ENCODE results near the gene IFNAR1.

IFNAR1 gene

DNA sequence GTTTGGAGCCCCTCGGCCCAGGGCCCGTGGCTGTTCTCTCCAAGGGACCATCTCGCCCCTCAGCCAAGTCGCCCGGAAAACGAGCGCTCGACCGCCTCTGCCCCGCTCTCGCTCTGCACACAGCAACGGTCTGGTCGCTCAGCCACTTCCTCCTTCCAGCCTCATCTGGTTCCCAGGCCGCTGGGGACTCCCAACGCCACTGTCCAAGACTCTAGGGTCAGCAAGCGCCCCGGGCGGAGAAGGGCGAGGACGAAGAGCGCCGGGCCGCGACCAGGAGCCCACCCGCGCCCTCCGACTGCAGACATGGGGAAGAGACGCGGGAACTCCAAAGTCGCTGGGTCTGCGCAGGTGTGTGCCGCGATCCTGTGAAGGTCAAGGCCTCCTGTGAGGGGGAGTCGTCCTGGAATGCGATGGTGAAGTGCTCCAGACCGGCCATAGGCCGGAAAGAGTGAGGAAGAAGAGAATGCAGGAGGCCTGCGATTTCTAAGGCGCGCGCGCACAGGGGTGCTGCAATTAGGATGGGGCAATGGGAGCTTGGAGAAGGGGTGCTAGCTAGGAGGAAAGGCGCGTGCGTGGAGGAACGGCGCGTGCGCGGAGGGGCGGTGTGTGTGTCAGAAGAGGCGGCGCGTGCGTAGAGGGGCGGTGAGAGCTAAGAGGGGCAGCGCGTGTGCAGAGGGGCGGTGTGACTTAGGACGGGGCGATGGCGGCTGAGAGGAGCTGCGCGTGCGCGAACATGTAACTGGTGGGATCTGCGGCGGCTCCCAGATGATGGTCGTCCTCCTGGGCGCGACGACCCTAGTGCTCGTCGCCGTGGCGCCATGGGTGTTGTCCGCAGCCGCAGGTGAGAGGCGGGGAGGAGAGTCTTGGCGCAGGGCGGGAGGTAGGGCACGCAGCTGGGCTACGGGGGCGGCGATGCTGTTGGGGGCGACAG lies at the start of gene IFNAR1:
Gene IFNAR1 (plus strand): TSS at position 680 of the 931 bp plus-strand sequence. CDS start 86 bp downstream, at position 766.
- peak; percentile 98 for DNase-seq

GRCh38 chr21:33278721-33279120 lies 46.0 kb upstream of the IFNAR1 start:
- no peak for DNase-seq

GRCh38 chr21:33279330-33279820 lies 45.4 kb upstream of the IFNAR1 start:
- DNase-seq, result no peak

DNA sequence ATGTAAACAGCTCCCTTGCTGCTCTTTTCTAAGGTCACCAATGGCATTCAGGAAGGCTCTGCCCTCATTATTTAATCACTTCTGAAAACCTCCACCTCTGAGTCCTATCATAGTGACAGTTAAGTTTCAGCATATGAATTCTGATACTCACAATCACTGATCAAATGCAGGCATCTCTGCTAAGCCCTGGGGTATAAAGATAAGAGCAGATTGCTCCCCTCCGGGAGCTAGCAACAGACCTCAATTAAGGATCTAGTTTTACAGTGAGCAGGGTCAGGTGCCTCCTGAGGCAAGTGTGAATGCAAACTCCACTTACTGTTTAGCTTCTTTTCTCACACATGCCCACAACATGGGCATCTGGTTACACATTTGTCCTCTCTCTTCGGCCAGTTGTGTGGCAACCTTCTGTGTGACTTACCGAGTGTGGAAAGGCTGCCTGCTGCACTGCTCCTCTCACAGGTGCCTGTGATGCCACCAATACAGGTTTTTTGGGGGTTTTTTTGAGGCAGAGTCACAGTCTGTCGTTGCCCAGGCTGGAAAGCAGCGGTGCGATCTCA lies 43.6 kb upstream of the IFNAR1 start:
- no peak for DNase-seq

GRCh38 chr21:33283203-33283602 lies 41.6 kb upstream of the IFNAR1 start:
- DNase-seq, result no peak

GRCh38 chr21:33286076-33286475 lies 38.7 kb upstream of the IFNAR1 start:
- DNase-seq, result no peak

GRCh38 chr21:33286600-33287456 lies 37.9 kb upstream of the IFNAR1 start:
- no peak for DNase-seq

DNA sequence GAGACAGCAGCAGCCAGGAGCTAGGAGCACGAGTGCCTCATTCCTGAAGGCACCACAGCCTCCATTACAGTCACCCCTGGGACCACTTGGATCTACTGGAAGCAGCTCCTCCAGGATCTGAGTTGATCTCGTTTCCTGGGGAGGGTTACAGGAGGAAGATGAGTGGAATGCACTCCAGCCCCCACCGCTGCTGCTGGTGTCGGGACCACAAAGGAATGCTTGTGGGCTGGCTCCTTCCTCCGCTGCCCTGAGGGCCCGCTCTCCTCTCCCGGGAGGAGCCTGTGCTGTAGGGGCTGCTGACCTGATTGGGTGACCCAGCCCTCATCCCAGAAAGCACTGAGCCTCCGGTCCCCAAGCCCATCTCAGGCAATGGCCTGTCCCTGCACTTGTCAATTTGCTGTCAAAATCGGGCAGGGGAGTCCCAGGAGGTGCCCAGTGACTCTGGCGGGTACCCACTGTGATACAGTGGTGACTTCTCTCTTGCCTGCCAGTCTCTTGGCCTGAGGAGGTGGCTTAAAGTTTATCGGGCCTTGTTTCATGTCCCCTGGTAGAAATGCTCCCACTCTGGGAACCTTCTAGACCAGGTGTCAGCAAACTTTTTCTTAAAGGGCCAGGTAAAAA lies 35.5 kb upstream of the IFNAR1 start:
- DNase-seq, result no peak

DNA sequence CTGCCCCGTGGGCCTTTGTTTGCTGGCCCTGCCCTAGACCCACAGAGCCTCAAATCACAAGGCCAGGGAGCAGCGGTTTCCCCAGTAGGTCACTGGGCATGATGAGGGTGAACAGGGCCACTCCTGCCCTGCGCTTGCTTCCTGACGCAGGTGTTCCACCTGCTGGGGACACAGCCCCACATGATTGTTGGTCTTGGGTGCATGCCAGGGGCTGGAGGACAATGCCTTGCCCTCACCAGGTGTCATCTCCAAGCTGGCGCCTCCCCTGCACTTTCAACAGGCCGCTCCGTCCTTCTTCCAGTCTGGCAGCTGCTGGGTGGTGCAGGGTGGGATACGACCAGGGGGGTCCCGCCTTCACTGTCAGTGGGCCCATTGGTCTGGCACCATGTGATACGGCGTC lies 34.3 kb upstream of the IFNAR1 start:
- no peak for DNase-seq

GRCh38 chr21:33291686-33292085 lies 33.1 kb upstream of the IFNAR1 start:
- DNase-seq, result no peak

DNA sequence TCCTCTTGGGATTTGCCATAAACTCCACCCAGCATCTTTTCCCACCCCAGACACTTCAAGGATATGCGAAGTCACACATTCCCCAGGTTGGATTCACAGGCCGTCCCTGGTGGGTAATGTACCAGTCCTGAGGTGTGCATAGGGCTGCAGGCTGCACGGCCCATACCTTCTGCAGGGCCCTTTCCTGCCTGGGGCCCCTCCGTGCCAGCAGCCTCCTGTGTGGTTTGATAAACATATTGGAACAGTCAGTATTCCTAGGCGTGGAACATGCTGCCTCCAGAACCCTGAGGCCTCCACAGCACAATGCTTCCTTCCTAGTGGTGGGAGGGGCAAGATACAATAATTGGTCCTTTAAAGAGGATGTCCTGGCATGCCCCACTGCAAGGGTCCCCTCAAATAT lies 32.0 kb upstream of the IFNAR1 start:
- no peak for DNase-seq

DNA sequence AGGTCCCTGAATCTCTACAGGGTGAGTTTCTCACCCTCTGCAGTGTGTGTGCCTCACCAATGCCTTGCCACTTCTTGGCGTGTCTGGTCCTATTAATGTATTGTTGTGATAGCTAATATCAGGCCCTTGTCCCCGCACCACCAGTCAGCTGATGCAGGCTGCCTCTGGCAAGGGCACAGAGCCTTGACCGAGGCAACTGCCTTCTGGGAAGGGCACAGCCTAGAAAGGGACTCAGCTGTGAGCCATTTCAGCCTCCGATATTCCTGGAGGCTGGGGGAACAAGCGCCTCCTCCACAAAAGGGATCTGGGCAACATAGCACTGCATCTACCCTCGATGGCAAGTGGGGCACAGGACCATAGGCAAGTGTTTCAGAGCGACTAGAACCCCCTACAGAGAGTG lies 31.6 kb upstream of the IFNAR1 start:
- DNase-seq, result no peak

DNA sequence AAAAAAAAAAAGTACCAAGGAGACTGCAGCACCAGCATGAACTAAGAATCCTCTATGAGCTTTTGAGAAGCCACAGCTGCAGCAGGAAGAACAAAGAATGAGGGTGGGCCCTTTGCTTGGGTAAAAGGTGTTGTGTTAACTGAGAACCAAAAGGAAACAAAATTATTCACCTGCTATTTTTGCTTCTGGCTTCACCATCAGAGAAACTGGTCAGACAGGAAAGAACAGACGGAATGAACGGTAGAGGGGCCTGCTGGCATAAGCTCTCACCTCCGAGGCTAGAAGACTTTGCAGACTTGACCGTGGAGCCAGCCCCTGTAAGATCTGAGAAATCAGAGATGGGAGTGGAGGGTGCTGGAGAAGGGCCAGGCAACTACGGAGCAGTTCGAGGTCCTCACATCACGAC lies 31.0 kb upstream of the IFNAR1 start:
- DNase-seq, result no peak

DNA sequence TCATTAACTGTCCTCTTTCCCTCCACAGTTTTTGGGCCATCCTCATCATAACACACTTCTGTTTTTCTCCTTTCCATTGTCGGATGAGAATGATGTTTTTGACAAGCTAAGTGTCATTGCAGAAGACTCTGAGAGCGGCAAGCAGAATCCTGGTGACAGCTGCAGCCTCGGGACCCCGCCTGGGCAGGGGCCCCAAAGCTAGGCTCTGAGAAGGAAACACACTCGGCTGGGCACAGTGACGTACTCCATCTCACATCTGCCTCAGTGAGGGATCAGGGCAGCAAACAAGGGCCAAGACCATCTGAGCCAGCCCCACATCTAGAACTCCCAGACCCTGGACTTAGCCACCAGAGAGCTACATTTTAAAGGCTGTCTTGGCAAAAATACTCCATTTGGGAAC lies 28.6 kb upstream of the IFNAR1 start:
- no peak for DNase-seq

DNA sequence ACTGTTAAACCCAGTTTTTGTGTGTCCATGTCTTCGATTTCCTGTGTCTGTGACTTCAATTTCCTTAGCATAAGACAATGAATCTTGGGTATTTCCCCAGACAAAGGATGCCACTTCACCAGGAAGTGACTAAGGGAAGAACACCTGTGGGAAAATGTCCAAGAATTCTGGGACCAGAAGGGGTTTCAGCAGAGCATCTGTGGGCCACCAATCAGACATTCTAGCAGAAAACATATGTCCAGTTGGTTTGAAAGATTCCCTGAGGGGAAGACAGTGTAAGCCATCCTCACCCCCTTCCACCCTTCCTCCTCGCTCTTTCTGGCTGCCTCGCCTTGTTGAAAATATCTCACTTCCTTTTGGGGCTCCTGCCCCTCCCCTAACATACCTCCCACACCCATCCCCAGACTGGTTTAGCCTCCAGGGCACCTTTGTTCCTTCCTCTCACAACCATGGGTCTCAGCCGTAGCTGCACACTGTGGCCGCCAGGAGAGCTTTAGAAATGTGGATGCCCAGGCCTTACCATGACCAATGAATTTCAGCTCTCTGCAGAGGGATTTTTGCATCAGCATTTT lies 25.5 kb upstream of the IFNAR1 start:
- peak; percentile 19 for DNase-seq

GRCh38 chr21:33300701-33301631 lies 23.8 kb upstream of the IFNAR1 start:
- DNase-seq, result no peak

GRCh38 chr21:33301632-33302002 lies 23.2 kb upstream of the IFNAR1 start:
- no peak for DNase-seq

- no peak for DNase-seq
Observed at GRCh38 chr21:33302055-33302454, 22.7 kb upstream of the IFNAR1 start.

GRCh38 chr21:33302796-33303195 lies 22.0 kb upstream of the IFNAR1 start:
- DNase-seq, result no peak

DNA sequence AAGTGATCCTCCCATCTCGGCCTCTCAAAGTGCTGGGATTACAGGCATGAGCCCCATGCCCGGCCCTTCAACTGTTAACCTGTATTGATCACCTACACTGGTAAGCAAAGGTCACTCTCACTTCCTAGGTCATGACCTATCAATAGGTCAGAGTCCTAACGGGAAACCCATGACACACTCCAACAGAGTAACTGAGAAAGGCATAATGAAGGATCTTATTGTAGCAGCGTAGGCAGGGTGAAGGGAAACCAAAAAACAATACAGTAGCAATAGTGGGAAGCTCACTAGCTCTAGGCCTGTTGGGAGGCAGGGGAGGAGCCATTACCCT lies 19.5 kb upstream of the IFNAR1 start:
- no peak for DNase-seq

DNA sequence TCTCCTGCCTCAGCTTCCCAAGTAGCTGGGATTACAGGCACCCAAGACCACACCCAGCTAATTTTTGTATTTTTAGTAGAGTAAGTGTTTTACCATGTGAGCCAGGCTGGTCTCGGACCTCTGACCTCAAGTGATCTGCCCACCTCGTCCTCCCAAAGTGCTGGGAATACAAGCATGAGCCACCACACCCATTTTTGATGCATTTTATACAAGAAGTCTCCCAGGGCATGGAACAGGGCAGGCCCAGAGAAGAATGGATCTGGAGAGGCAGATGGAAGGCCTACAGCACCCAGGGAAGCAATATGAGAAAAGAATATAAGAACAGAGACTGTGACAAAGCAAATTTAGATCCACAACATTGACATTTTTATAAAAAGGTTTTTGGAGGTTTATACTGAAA lies 18.8 kb upstream of the IFNAR1 start:
- no peak for DNase-seq
